A673 (cell line): Measurements from ENCODE around the gene NANS.

ENCODE experiments used
- CTCF ChIP-seq: fragments of 300-800, 200-600 bp; sonication (generic); conservative IDR thresholded peaks from 2 replicates; pipeline ENCODE4 v1.5.1; 2017; ENCODE audit warnings: low read depth, mild to moderate bottlenecking, antibody characterized with exemption, low read length, moderate library complexity, mixed read lengths
- EZH2 ChIP-seq: fragments of 200-600 bp; sonication (generic); IDR thresholded peaks from 2 replicates; pipeline ENCODE4 v1.6.1; 2017; ENCODE audit warnings: borderline replicate concordance, low read depth, mild to moderate bottlenecking, mixed read lengths, antibody characterized with exemption, low read length; ENCODE audit not compliant: poor library complexity, severe bottlenecking

- TF ChIP-seq CTCF = no peak
- no peak for TF ChIP-seq EZH2
Measured at GRCh38 chr9:98094851-98095250, 38.3 kb downstream of the NANS start.
